Amniotic stem cell (primary cell): ENCODE data around the gene TMEM120A.

Source experiments
- DNase-seq: peaks from one replicate; lab custom pipeline; 2025; lab: John Stamatoyannopoulos, UW

The TMEM120A gene

GRCh38 chr7:75980430-75981202 is 13.8 kb downstream of the TMEM120A start:
- no peak for DNase-seq

DNA sequence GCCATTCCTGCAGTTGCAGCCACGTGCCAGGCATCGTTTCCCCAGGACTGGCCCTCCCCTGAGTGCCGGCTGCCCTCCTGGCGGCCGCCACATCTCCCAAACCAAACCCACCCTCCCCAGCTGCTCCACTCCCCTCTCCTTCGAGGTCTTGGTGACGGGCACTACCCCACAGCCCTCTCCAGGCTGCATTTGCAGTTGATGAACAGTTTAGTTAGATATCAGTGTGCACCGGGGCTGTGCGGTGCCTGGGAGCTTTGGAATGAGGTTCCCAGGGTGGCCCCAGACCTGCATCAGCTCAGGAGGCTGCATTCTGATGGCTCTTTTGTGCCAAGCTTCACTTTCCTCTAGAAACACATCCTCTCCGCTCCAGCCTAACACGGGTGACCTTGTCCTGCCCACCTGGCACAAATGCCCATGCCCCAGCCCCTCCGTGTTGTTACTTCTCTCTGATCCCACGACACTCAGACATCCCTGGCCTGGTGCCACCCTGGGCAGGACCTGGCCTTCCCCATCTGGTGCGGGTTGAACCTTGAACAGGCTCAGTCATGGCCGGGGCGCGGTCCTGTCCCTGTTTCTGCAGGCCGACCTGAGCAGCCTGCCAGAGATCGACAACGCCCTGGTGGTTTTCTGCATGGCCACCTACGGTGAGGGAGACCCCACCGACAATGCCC is 14.5 kb downstream of the TMEM120A start:
- DNase-seq = no peak

- no peak for DNase-seq
Measured at GRCh38 chr7:75977743-75978142, 16.7 kb downstream of the TMEM120A start.

GRCh38 chr7:75971961-75972763 is 22.2 kb downstream of the TMEM120A start:
- DNase-seq = no peak

DNA sequence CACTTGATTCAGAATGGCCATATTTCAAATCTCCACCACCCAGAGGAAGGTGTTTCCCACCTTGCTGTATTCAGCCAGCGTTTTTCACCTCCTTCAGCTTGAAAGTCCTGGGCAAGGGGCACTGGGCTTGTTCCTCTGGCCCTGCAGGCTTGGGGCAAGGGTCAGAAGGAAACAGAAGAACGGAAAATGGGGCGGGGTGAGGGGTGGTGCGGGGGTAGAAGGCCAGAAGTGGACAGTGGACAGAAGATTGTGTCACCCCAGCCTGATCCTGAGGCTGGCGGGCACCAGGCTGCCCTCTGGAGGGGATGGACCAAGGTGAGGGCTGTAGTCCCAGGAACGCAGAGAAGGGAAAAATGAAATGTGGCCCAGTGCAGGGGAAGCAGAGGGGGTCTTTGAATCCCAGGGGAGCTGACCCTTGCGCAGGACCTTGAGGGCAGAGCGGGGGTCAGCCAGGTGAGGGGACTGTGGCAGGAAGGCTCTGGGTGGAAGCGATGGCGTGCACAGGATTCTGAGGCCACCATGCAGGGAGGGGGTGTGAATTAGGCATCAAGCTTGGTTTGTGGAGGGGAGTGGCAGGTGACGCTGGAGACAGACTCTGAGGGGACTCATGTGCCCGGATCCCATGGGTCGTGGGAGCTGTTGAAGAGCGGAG is 23.0 kb downstream of the TMEM120A start:
- no peak for DNase-seq

- no peak for DNase-seq
Measured at GRCh38 chr7:75969704-75970498, 24.5 kb downstream of the TMEM120A start.

- DNase-seq = no peak
Measured at GRCh38 chr7:75969182-75969581, 25.2 kb downstream of the TMEM120A start.

- DNase-seq = no peak
Measured at GRCh38 chr7:75968561-75969001, 25.8 kb downstream of the TMEM120A start.

GRCh38 chr7:75968012-75968411 is 26.4 kb downstream of the TMEM120A start:
- DNase-seq = no peak

DNA sequence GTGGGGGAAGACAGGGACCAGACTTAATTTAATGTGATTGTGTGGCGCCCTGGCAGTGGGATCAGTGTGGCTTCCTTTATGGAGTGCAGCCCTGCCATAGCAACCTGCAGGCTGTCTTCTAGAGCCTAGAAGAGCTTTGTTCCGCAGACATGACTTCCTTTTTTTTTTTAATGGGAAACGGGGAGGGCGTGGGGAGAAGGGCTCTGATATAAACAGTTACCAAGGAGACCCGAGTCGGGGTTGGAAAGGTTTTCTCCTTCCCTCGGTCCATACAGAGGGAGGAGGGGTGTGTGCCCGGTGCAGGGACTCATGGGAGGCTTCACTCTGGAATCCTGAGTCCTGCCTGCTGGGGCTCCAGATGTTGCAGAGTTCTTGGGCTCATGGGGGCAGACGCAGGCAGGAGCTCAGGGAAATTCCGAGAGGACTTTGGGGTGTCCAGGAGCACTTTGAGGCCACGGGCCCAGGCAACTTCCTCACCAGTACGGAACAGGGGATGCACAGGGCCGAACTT is 26.9 kb downstream of the TMEM120A start:
- DNase-seq = no peak

GRCh38 chr7:75967055-75967454 is 27.3 kb downstream of the TMEM120A start:
- no peak for DNase-seq

DNA sequence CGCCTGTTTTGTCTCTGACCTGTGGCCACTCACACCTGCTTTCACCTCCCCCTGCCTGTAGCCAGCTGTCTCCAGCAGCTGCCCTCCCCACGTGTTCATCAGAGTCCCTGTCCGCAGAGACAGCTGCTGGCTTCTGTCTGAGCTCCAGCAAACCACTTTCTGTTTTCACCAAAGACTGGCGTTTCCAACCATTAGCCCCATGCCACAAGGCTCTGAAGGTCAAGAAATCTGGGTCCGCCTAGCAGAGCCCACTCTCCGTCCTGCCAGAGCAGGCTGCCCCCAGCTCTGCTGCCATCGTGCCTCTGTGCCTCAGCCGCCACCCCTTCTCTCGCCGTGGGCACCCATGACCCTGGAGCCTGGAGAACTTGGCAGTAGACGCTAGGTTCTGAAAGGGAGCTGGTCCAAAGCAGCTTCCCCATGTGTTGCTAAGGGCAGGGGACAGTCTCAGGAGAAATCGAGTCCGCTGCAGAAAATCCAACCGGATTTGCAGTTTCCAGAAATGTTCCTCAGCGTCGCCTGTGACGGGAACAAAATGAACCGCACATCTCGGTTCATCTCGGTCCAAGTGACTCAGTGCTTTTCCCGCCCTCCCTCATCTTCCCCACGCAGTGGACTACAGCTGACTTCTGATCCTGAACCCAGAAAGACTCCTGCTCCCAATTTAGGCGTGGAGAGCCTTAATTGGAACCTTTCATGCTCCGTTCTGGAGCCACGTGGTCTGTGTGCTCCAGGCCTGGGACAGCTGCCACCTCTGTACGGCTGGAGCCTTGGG is 28.0 kb downstream of the TMEM120A start:
- no peak for DNase-seq

GRCh38 chr7:75965617-75966016 is 28.8 kb downstream of the TMEM120A start:
- DNase-seq = no peak

DNA sequence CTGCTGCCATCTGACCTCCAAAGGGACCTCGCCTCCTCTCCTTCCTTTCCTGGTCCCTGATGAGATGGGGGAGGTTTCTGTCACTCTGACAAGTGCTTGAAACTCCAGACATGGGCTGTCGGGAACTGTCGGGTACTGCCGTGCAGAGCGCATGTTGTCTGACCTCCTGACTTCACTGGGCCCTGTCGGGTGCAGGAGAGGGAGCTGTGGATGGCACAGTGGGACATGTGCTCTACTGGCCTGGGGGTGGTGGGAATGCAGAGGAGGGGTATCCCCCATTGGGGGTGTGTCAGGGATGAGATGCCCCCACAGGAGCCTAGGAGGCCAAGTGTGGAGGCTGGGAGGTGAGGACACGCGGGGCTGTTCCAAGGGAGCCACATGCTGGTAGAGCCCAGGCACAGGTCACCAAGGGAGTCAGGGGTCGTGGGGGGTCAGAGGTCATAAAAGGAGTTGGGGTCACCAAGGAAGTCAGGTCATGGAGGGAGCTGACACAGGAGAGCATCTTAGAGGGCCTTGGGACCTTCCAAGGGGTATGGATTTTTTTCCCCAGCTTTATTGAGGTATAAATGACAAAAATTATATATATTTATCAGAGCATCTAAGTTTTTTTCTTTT is 30.9 kb downstream of the TMEM120A start:
- no peak for DNase-seq

GRCh38 chr7:75962607-75963380 is 31.6 kb downstream of the TMEM120A start:
- DNase-seq = peak; percentile 82

DNA sequence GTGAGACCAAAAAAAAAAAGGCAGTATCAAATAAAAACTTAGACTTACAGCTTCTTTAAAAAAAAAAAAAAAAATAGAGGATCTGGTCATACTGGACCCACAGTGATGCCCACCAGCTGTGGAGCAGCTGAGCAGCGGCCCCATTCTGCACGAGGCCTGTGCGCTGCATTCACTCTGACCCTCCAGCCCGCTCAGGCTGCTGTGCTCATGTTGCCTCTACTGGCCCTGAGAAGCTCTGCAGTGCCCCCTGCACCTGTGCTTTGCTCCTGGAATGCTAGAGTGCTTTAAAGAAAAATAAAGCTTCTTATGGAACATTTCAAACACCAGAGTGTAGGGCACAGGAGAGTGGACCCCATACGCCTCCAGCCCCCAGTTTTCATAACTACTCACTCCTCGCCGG is 33.2 kb downstream of the TMEM120A start:
- DNase-seq = no peak

DNA sequence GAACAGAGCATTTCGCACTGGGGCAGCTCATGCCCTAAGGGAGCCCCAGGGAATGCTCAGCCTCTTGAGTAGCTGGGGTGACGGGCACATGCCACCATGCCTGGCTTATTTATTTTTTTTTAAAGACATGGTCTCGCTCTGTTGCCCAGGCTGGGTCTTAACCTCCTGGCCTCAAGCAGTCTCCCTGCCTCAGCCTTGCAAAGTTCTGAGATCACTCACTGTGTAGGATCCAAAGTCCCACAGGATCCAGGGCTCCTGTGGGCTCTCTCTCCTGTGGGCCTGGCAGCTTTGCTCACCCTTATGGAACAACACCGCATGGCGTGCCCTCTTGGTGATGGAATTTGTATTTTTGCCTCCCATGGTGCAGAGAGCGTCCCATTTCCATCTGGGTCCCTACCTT is 34.0 kb downstream of the TMEM120A start:
- DNase-seq = no peak

GRCh38 chr7:75958802-75959543 is 35.4 kb downstream of the TMEM120A start:
- DNase-seq = no peak
